HepG2 (cell line): ENCODE data around the gene ATOH7.

ENCODE experiments used
- CCAR2 ChIP-seq: fragments of 200-400 bp; formaldehyde crosslinking; optimal IDR thresholded peaks from 2 replicates; pipeline ENCODE3; 2018; ENCODE audit warnings: low read depth, mild to moderate bottlenecking, low read length, moderate library complexity
- CTCF ChIP-seq: sonication (generic); formaldehyde crosslinking; IDR thresholded peaks from 2 replicates; pipeline ENCODE4 v1.5.0; 2020; ENCODE audit warnings: mild to moderate bottlenecking, missing genetic modification reagents, moderate library complexity
- ERF ChIP-seq: IDR thresholded peaks from 2 replicates; pipeline ENCODE4 v1.6.1; 2018; ENCODE audit warnings: missing biosample characterization, missing genetic modification reagents
- IRX3 ChIP-seq: sonication (generic); formaldehyde crosslinking; IDR thresholded peaks from 2 replicates; pipeline ENCODE4 v1.8.1; 2023; ENCODE audit warnings: mild to moderate bottlenecking, low read depth, missing genetic modification reagents, borderline replicate concordance
- JUN ChIP-seq: sonication (generic); formaldehyde crosslinking; IDR thresholded peaks from 2 replicates; pipeline ENCODE4 v1.4.0; 2020; ENCODE audit warnings: mild to moderate bottlenecking, missing genetic modification reagents
- MAFK ChIP-seq, 2 experiments: IDR thresholded peaks in 1 of 2; conservative IDR thresholded peaks in 1 of 2; 2 replicates each; pipeline ENCODE4 v1.6.1; 2011; ENCODE audit warnings: improper control_type of control experiment in 2 of 2, low read length in 2 of 2
- NR2C2 ChIP-seq: sonication (generic); formaldehyde crosslinking; IDR thresholded peaks from 2 replicates; pipeline ENCODE4 v1.4.0; 2020; ENCODE audit warnings: missing genetic modification reagents, mild to moderate bottlenecking, moderate library complexity, borderline replicate concordance
- POLR2A ChIP-seq, 2 experiments: IDR thresholded peaks; 2 replicates each; pipeline ENCODE4 v1.6.1; 2011; ENCODE audit warnings: low read depth in 2 of 2, low read length in 2 of 2, mild to moderate bottlenecking in 1 of 2, moderate library complexity in 1 of 2; ENCODE audit not compliant: insufficient read depth in 1 of 2
- SMAD1 ChIP-seq: sonication (generic); formaldehyde crosslinking; IDR thresholded peaks from 2 replicates; pipeline ENCODE4 v1.4.0; 2020; ENCODE audit warnings: missing genetic modification reagents, low read depth, mild to moderate bottlenecking, borderline replicate concordance
- SP4 ChIP-seq: sonication (generic); formaldehyde crosslinking; IDR thresholded peaks from 2 replicates; pipeline ENCODE4 v1.8.1; 2023; ENCODE audit warnings: mild to moderate bottlenecking, missing genetic modification reagents
- ZBTB7A ChIP-seq: sonication (generic); formaldehyde crosslinking; IDR thresholded peaks from 2 replicates; pipeline ENCODE4 v1.8.0; 2022; ENCODE audit warnings: mild to moderate bottlenecking, missing genetic modification reagents
- ZNF274 ChIP-seq: sonication (generic); formaldehyde crosslinking; IDR thresholded peaks from 2 replicates; pipeline ENCODE4 v1.5.1; 2020; ENCODE audit warnings: mild to moderate bottlenecking, missing genetic modification reagents
- TF ChIP-seq, protein P1 (sequence below), 2 experiments: sonication (generic) in 1 of 2; formaldehyde crosslinking in 1 of 2; IDR thresholded peaks; 2 replicates each; pipeline versions ENCODE4 v1.6.1 to v1.9.0; 2014 to 2022; ENCODE audit warnings: antibody characterized with exemption in 1 of 2, borderline replicate concordance in 1 of 2, inconsistent platforms in 1 of 2, low read depth in 1 of 2, missing genetic modification reagents in 1 of 2
- TF ChIP-seq, protein P2 (sequence below): sonication (generic); formaldehyde crosslinking; IDR thresholded peaks from 2 replicates; pipeline ENCODE4 v1.4.0; 2020; ENCODE audit warnings: mild to moderate bottlenecking, missing genetic modification reagents

DNA sequence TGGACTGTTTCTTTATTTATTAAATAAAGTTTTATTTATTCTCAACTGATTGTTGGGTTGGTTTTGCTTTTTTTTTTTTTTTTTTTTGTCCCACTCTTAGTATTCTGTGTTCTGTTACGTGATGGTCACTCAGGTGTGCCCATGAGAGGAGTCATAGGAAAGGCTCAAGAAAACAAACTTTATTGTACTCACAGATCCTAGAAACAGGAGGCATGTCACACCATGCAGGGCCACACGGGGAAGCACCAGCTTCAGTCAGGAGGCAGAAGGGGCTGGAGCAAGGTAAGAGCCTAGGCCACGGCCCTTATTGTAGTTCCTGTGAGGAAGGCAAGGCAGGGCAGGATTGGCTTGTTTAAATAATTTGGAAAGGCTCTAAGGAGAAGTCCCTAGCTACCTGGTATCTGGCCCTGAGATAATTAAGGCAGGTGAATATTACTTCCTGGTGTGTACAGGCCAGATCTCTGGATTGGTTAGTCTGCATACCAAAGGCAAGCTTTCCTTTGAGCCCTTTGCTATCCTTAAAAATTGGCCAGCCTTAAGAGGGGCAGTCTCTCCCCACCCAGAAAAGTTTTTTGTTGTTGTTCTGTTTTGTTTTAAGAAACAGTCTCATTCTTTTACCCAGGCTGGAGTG, 8.3 kb downstream of the ATOH7 start:
- TF ChIP-seq JUN (CRISPR knock-in tag) (no peak), ERF (CRISPR knock-in tag) (no peak), ZNF274 (CRISPR knock-in tag) (no peak), ZBTB7A (CRISPR knock-in tag) (no peak), SMAD1 (CRISPR knock-in tag) (no peak), MAFK (conservative IDR thresholded peaks at IDR 0.05 in 1 of 2, IDR thresholded peaks at IDR 0.05 in 1 of 2; ENCODE audit: low read length in 2 of 2) (no peak), IRX3 (no peak), SP4 (CRISPR knock-in tag) (no peak), CCAR2 (no peak), POLR2A (IDR thresholded peaks at IDR 0.05; ENCODE audit: insufficient read depth in 1 of 2, low read depth in 2 of 2, low read length in 2 of 2) (no peak), CTCF (CRISPR knock-in tag) (peak; percentile 37; the same call in 1 of the 2 replicates), NR2C2 (CRISPR knock-in tag) (no peak)
- TF ChIP-seq, protein P1, sequence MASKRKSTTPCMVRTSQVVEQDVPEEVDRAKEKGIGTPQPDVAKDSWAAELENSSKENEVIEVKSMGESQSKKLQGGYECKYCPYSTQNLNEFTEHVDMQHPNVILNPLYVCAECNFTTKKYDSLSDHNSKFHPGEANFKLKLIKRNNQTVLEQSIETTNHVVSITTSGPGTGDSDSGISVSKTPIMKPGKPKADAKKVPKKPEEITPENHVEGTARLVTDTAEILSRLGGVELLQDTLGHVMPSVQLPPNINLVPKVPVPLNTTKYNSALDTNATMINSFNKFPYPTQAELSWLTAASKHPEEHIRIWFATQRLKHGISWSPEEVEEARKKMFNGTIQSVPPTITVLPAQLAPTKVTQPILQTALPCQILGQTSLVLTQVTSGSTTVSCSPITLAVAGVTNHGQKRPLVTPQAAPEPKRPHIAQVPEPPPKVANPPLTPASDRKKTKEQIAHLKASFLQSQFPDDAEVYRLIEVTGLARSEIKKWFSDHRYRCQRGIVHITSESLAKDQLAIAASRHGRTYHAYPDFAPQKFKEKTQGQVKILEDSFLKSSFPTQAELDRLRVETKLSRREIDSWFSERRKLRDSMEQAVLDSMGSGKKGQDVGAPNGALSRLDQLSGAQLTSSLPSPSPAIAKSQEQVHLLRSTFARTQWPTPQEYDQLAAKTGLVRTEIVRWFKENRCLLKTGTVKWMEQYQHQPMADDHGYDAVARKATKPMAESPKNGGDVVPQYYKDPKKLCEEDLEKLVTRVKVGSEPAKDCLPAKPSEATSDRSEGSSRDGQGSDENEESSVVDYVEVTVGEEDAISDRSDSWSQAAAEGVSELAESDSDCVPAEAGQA (IDR thresholded peaks at IDR 0.05; ENCODE audit: low read depth), result no peak
- TF ChIP-seq, protein P1 (CRISPR knock-in tag; IDR thresholded peaks at IDR 0.05; ENCODE audit: borderline replicate concordance), result no peak
- TF ChIP-seq, protein P2, sequence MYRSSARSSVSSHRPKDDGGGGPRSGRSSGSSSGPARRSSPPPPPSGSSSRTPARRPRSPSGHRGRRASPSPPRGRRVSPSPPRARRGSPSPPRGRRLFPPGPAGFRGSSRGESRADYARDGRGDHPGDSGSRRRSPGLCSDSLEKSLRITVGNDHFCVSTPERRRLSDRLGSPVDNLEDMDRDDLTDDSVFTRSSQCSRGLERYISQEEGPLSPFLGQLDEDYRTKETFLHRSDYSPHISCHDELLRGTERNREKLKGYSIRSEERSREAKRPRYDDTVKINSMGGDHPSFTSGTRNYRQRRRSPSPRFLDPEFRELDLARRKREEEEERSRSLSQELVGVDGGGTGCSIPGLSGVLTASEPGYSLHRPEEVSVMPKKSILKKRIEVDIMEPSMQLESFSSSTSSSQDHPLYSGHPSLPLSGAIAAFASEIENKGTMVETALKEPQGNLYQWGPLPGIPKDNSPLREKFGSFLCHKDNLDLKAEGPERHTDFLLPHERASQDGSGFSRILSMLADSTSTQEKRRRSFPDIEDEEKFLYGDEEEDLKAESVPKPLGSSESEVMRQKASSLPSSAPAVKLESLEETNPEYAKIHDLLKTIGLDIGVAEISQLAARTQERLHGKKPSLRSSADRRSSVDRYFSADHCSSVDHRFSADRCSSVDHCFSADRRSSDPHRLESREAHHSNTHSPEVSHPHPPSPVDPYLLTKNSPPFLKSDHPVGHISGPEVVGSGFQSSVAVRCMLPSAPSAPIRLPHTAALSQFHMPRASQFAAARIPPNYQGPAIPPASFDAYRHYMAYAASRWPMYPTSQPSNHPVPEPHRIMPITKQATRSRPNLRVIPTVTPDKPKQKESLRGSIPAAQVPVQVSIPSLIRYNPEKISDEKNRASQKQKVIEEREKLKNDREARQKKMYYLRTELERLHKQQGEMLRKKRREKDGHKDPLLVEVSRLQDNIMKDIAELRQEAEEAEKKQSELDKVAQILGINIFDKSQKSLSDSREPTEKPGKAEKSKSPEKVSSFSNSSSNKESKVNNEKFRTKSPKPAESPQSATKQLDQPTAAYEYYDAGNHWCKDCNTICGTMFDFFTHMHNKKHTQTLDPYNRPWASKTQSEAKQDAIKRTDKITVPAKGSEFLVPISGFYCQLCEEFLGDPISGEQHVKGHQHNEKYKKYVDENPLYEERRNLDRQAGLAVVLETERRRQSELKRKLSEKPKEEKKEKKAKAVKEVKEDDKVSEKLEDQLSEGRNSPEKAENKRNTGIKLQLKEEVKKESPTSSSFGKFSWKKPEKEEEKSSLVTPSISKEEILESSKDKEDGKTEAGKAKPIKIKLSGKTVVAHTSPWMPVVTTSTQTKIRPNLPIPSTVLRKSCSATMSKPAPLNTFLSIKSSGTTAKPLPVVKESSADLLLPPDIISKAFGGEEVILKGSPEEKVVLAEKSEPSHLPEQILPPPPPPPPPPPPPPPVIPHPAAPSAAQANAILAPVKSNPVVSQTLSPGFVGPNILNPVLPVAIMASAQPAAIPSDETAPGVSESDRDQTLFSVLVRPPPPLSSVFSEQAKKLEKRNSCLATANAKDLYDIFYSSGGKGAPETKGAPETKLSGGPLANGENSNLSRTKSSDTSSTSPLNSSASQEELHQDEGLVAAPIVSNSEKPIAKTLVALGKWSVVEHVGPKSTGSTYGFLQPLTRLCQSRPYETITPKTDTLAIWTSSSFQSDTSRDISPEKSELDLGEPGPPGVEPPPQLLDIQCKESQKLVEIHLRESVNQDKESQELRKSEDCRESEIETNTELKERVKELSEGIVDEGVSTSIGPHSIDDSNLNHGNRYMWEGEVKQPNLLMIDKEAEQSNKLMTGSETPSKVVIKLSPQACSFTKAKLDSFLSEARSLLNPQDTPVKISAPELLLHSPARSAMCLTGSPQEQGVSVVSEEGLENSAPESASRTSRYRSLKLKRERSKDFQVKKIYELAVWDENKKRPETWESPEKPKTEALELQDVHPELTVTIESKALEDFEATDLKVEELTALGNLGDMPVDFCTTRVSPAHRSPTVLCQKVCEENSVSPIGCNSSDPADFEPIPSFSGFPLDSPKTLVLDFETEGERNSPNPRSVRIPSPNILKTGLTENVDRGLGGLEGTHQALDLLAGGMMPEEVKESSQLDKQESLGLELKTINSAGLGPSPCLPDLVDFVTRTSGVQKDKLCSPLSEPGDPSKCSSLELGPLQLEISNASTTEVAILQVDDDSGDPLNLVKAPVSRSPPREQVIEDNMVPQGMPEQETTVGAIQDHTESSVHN, result no peak
